Activated CD8-positive, alpha-beta T cell treated with anti-CD3 and anti-CD28 coated beads for 36 hours (primary cell): Measurements from ENCODE around the gene RMRP. TPM values are rescaled to one million over a fixed set of nuclear protein-coding genes. Genes with fewer than 3 reads are reported as not detected.

ENCODE experiments used
- ATAC-seq: fragments of 200-7000 bp; cut with Tn5 transposase; one replicate; pipeline ENCODE4 v1.10.0; 2021; ENCODE audit warnings: mild to moderate bottlenecking, moderate library complexity
- CTCF ChIA-PET: fragments of 350-600 bp; sonication (Branson Sonifier 250); formaldehyde crosslinking; loops from one replicate; lab custom pipeline; 2021; ENCODE audit warnings: antibody characterized with exemption; lab: Charles Lee
- POLR2A ChIA-PET: fragments of 350-600 bp; sonication (Branson Sonifier 250); formaldehyde crosslinking; loops from one replicate; lab custom pipeline; 2021; ENCODE audit warnings: antibody characterized with exemption; lab: Charles Lee
- DNase-seq: peaks from one replicate; pipeline ENCODE4 v3.0.0-alpha.2; 2020
- H3K27ac Mint-ChIP-seq: one replicate; pipeline ENCODE4 v1.8.0; 2021; ENCODE audit warnings: mild to moderate bottlenecking, mixed read lengths
- H3K27me3 Mint-ChIP-seq: one replicate; pipeline ENCODE4 v1.8.0; 2021; ENCODE audit warnings: mixed read lengths
- H3K36me3 Mint-ChIP-seq: one replicate; pipeline ENCODE4 v1.8.0; 2021; ENCODE audit warnings: low read depth, mixed read lengths
- H3K4me1 Mint-ChIP-seq: one replicate; pipeline ENCODE4 v1.8.0; 2021; ENCODE audit warnings: low read depth, mixed read lengths
- H3K4me3 Mint-ChIP-seq: one replicate; pipeline ENCODE4 v1.8.0; 2021; ENCODE audit warnings: mild to moderate bottlenecking, moderate library complexity, mixed read lengths
- H3K9me3 Mint-ChIP-seq: one replicate; pipeline ENCODE4 v1.8.0; 2021; ENCODE audit warnings: mixed read lengths
- intact Hi-C: fragments of 100-400 bp; cut with micrococcal nuclease; formaldehyde crosslinking; loops from one replicate; pipeline ENCODE4 v1.10.0; 2022
- total RNA-seq, 2 experiments: library from RNA; stranded (reverse); gene quantifications; one replicate each; pipeline ENCODE4 v1.2.3, GENCODE V29; 2021
- TF ChIP-seq, protein P1 (sequence below): fragments of 200-600 bp; IDR thresholded peaks from one replicate; pipeline ENCODE4 v1.8.0; 2022; ENCODE audit warnings: antibody characterized with exemption, mild to moderate bottlenecking

Gene RMRP
- total RNA-seq, 2 experiments from 2014 or later = 13,164 to 13,311 TPM

DNA sequence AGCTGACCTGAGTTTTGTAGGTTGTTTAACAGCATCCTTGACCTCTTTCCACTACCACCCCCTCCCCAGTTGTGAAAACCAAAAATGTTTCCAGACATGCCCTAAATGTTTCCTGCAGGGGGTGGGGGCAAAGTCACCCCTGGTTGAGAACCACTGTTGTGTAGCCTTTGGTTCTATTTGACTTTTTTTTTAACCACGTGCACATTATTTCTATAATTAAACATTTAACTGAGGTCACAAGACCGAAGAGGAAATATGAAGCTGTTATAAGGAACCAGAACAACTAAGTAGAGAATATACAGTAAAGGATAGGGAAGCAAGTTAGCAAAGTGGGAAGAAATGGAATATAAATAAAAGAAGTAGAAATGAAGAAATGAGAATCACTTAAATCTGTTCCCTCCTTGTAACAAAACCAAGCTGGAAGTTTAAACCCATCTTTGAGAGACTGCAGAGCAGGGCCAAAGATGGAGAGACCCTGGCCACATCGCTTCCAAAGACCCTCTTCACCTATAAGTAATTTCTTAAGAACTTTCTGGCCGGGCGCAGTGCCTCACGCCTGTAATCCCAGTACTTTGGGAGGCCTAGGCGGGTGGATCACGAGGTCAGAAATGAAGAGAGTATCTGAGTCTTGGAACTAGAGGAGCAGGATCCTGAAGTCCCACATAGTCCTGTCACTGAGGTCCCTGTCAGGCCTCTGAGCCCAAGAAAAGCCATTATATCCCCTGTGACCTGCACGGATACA, 21.5 kb downstream of the RMRP start:
- TF ChIP-seq, protein P1, sequence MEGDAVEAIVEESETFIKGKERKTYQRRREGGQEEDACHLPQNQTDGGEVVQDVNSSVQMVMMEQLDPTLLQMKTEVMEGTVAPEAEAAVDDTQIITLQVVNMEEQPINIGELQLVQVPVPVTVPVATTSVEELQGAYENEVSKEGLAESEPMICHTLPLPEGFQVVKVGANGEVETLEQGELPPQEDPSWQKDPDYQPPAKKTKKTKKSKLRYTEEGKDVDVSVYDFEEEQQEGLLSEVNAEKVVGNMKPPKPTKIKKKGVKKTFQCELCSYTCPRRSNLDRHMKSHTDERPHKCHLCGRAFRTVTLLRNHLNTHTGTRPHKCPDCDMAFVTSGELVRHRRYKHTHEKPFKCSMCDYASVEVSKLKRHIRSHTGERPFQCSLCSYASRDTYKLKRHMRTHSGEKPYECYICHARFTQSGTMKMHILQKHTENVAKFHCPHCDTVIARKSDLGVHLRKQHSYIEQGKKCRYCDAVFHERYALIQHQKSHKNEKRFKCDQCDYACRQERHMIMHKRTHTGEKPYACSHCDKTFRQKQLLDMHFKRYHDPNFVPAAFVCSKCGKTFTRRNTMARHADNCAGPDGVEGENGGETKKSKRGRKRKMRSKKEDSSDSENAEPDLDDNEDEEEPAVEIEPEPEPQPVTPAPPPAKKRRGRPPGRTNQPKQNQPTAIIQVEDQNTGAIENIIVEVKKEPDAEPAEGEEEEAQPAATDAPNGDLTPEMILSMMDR = no peak
- no peak for DNase-seq
- Mint-ChIP-seq H3K36me3 (peaks cover 18% of the 10 kb centered on the region), H3K4me3 (no peak overlapping the region), H3K4me1 (peaks cover 63% of the 10 kb centered on the region), H3K27ac (peak overlapping the region; percentile 80), H3K27me3 (no peaks in the 10 kb centered on the region), H3K9me3 (peaks cover 6% of the 10 kb centered on the region)
- ChIA-PET CTCF (interaction anchor here (0.7 to 2.7 kb wide), 5 partner anchors 10 to 25 kb away, joined by 3 to 11 read pairs (median 8); no protein-coding TSS in a partner anchor), POLR2A (interaction anchor here (0.6 to 2.1 kb wide), 3 partner anchors 12 to 28 kb away, joined by 3 to 13 read pairs (median 3); no protein-coding TSS in a partner anchor)
- intact Hi-C loops = no loop called here
- ATAC-seq = no peak

DNA sequence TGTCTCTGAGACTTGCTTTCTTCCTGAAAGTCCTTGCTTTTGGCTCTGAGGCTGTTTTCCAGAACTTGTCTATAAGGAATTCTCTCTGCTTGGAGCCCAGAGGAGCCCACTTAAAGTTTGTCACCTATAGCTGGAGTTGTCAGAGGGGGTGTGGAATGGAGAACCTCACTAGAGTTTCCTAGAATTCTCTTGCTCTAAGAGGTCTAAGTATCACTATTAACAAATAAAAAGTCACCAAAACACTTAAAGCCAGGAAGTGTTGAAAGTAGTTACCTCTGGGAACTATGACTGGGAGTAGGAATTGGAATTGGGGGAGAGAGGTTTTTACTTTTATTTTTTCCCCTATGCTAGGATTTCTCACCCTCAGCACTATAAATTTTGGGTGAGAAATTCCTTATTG, 22.1 kb downstream of the RMRP start:
- no peak for DNase-seq
- peaks cover 57% of the 10 kb centered on the region for H3K4me1 Mint-ChIP-seq
- ChIA-PET POLR2A (interaction anchor here (1.2 to 2.1 kb wide), 2 partner anchors 12 to 16 kb away, joined by 3 to 13 read pairs; no protein-coding TSS in a partner anchor), CTCF (interaction anchor here (1.0 to 2.7 kb wide), 5 partner anchors 12 to 25 kb away, joined by 3 to 11 read pairs (median 8); no protein-coding TSS in a partner anchor)
- peak overlapping the region; percentile 80 for H3K27ac Mint-ChIP-seq
- intact Hi-C loops = no loop called here
- no peak overlapping the region for H3K4me3 Mint-ChIP-seq
- no peaks in the 10 kb centered on the region for H3K27me3 Mint-ChIP-seq
- TF ChIP-seq, protein P1 = no peak
- H3K9me3 Mint-ChIP-seq = peaks cover 6% of the 10 kb centered on the region
- H3K36me3 Mint-ChIP-seq = peaks cover 14% of the 10 kb centered on the region
- no peak for ATAC-seq

DNA sequence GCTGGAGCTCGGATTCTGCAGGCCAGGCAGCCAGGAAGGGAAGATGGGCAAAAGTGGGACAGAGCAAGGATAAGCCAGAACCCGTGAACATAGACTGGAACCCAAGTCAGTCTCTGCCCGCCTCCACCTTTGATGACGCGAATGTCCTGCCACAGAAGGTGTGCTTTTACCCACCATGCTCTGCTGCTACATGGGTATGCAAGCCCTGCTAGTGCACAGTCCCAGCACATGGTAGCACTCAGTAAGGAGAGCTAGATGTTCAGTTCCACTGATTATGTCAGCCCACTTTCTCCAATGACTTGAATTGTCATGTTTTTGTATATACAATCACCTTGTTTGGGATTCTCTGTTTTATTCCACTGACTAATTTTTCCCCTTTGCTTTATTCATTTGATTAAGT, 28.2 kb downstream of the RMRP start:
- Mint-ChIP-seq H3K4me3 (no peak overlapping the region), H3K36me3 (no peaks in the 10 kb centered on the region), H3K27ac (no peak overlapping the region), H3K27me3 (no peaks in the 10 kb centered on the region), H3K4me1 (peaks cover 17% of the 10 kb centered on the region), H3K9me3 (no peaks in the 10 kb centered on the region)
- DNase-seq (no peak), ATAC-seq (peak; percentile 47)
- TF ChIP-seq, protein P1 = no peak
- ChIA-PET POLR2A (interaction anchor here (0.6 to 3.0 kb wide), 3 partner anchors 10 to 18 kb away, joined by 3 to 8 read pairs (median 7); no protein-coding TSS in a partner anchor), CTCF (interaction anchor here (1.4 to 4.6 kb wide), 11 partner anchors 10 to 67 kb away, joined by 3 to 25 read pairs (median 6); partner anchors contain the start of genes ARHGEF39, CCDC107 and RMRP)
- intact Hi-C loops = no loop called here

DNA sequence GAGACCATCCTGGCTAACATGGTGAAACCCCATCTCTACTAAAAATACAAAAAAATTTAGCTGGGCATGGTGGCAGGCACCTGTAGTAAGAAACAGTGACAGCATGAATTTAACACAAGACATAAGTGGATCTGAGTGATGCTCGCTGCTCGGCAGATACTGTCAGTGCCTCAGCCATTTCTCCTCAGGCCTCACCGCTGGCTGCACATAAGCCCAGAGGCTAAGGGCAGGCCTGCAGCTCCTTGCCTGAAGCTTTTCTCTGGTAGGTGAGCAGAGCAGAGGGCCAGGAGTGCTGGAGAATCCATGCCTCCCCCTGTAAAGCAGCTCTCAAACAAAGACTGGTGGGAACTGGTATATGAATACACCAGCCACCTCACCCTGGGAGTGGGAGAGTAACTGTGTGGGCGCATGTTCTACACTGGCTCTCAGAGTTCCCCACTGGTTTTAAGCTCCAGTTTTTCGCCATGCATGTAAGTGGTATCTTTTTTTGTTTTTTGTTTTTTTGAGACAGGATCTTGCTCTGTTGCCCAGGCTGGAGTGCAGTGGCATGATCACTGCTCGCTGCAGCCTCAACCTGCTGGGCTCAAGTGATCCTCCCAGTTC, 29.3 kb downstream of the RMRP start:
- Mint-ChIP-seq H3K27me3 (no peaks in the 10 kb centered on the region), H3K9me3 (no peaks in the 10 kb centered on the region), H3K4me1 (peaks cover 16% of the 10 kb centered on the region), H3K36me3 (no peaks in the 10 kb centered on the region), H3K4me3 (no peak overlapping the region), H3K27ac (no peak overlapping the region)
- ChIA-PET CTCF (interaction anchor here (0.9 to 4.6 kb wide), 12 partner anchors 9 to 409 kb away, joined by 3 to 25 read pairs (median 6); partner anchors contain the start of genes ARHGEF39, CCDC107 and RMRP), POLR2A (interaction anchor here (0.6 to 3.0 kb wide), 6 partner anchors 9 to 185 kb away, joined by 3 to 8 read pairs (median 4); no protein-coding TSS in a partner anchor)
- DNase-seq = no peak
- ATAC-seq = no peak
- TF ChIP-seq, protein P1 = no peak
- intact Hi-C loops = no loop called here
